ENCODE measurements around the gene WDFY2.
"Not testable (repeated sequence)": the region's sequence is repeated elsewhere in the genome, so short reads cannot be mapped to it uniquely, and the experiment has no call there.

The WDFY2 gene

DNA sequence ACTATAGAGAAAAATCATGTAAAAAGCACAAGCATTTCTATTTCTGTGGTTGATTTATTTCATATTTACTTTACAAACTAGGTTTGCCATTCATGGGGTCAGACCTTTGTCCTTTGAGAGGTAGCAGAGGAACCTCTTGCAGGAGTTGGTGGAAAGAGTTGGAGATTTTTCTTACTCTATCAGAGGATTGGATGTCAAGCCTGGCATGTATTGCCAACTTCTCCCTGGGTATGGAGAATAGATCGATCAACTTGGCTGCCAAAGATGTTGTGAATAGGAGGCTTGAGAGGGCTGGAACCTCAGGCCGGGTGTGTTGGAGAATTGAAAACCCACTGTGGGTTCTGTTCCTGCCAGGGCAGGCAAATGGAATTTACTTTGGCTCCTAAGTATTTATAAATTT lies 81.2 kb downstream of the WDFY2 start:
- DNase-seq (ENCODE audit: low read depth, low spot score), result no peak

DNA sequence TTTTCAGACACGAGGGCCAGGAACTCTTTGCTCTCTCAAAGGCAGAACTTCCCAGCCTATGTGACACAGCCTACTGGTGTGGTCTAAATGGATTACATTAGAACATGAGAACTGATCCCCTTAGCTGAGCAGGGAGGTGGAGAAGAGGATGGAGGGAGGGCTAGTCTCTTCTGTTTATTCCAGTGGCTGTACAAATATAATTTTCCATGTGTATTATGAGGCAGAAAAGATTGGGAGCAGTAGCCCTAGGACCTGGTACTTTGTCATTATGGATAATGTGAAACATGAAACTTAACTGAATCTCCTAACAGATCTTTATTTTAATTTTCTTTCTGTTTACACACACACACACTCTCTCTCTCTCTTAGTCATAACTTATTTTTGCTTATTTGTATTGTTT lies 82.1 kb downstream of the WDFY2 start:
- DNase-seq (ENCODE audit: low read depth, low spot score), result no peak

DNA sequence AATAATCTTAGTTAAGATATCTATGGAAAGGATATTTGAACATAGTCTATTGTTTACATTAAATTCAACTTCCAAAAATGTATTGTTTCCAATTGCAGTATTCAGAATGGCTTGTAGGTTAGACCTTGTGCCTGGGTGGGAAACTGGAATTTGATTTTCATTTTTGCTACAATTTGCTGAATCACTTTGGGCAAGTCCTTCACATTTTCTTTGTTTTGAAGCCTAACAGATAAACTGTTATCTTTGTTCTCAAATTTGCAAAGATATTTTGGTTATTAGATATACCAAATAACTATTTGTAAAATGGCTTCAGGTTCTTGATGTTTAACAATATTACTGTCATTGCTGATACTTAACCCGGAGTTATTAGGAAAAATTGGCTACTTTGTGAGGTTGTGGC lies 82.6 kb downstream of the WDFY2 start:
- no peak for DNase-seq (ENCODE audit: low read depth, low spot score)

DNA sequence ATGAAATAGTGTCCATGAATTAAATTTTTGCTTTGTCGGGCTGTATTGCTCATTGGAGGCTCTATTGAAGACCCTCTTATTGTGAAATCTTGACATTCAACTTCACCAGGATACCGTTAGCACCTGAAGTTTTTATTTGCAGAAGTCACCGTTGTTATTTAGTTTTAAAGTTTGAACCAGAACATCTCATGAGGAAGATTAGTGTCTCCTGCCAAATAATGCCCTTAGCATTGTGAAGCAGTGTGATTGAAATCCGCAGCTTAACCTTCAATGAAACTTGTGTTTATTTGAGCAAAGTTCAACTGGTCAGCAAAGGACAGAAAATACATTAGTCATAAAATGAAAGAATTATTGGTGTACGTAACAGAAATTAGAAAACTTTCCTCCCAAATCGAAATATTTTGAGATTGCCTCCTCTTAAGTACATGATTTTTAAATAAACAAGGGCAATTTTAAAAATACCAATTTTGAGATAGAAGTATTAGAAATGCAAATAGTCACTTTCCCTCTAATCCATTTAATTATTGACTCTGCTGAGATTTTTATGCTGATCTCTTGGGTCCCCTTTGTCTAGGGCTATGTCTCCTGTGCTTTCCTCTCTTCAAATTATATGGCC lies 84.4 kb downstream of the WDFY2 start:
- no peak for DNase-seq (ENCODE audit: low read depth, low spot score)

GRCh38 chr13:51673165-51673564 lies 88.9 kb downstream of the WDFY2 start:
- no peak for DNase-seq (ENCODE audit: low read depth, low spot score)

- DNase-seq (ENCODE audit: low read depth, low spot score), result no peak
Observed at GRCh38 chr13:51674276-51674675, 90.0 kb downstream of the WDFY2 start.

GRCh38 chr13:51675385-51675784 lies 91.1 kb downstream of the WDFY2 start:
- no peak for DNase-seq (ENCODE audit: low read depth, low spot score)

DNA sequence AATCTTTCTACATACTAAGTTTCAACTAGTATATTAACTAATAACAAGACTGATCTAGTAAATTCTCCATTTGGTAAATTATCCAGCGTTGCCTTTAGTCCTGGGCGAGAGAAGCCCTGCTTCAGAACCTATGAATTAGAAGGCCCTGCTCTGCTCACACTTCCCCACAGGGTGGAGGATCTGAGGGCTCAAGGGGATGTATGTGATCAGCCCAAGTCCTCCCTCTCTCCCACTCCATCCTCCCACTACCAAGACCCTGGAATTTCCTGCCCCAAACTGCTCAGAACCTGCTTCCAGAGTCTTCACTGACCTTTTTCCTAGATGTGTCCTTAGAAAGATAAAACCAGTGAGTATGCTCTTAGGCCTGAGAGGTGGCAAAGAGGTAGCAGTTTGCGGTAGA lies 91.6 kb downstream of the WDFY2 start:
- no peak for DNase-seq (ENCODE audit: low read depth, low spot score)

DNA sequence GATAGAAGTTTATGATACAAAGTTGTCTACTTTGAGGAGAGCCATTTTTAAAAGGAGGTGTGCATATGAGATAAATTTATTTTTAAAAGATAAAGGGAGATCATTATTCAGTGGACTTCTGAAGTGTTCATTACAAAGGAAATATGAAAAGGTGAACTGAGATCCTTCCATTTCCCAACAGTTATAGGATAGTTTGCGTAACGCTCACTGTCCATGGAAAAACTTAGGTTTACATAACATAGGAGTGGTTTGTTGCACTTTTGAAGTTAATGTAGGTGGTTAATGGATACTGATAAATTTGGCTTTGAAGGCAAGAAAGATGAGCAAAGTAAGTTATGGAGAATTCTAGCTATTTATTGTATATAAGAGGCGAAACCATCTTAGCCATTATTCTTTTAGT lies 92.5 kb downstream of the WDFY2 start:
- DNase-seq (ENCODE audit: low read depth, low spot score), result no peak

DNA sequence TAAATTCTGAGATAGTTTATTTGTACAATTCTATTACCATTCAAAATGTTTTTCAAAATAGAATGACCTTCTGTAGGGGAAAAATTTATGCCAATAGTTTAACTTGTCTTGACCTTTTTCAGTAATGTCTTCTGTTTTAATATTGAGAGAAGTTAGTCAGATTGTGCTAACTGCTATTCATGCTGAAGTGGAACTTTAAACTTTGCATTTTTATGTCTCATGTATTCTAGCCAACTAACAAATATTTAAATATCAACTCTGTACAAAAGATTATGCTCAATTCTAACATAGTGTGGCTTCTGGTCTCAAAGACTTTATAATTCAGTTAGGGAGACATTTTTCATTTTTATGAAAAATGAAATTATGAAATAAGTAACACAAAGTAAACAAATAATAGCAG lies 94.2 kb downstream of the WDFY2 start:
- DNase-seq (ENCODE audit: low read depth, low spot score), result no peak

DNA sequence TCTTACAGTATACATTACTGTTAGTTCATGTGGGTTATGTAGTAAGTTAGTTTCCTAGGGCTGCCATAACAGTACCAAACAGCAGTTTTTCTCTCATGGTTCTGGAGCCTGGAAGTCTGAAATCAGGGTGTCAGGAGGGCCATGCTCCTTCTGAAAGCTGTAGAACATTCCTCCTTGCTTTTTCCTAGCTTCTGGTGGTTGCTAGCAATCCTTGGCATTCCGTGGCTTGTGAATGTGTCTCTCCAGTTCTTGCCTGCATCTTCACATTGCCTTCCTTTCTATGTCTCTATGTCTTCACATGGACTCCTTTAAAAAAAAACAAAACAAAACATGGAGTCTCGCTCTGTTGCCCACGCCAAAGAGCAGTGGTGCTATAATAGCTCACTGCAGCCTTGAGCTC lies 95.4 kb downstream of the WDFY2 start:
- no peak for DNase-seq (ENCODE audit: low read depth, low spot score)

DNA sequence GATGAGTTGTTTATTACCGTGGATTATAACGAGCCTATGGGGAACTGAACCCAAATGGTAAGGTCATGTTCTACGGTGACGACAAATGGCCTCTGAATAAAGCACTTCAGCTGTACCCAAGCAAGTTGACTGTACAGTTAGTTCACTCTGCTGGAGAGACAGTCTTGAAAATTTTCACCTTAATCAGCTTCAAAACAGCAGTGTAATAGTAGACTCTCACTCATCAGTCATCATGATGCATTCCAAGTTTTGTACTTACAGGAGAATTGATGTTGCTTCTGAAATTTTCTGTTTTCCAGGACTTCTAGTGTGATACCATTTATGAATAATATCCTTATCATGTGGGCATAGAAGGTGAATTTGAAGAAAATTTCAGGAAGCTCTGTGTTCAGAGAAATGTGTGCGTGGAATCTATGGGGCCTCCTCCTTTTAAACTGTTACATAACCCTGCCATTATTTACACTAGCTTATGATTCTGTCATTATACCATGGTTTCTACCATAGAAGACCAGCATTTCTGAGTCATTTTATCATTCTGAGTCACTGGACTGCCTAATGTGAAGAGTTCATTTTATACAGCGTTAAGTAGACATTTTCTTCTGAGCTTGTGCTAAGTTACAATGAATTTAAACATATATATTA lies 96.9 kb downstream of the WDFY2 start:
- DNase-seq (ENCODE audit: low read depth, low spot score), result peak; percentile 15

GRCh38 chr13:51682686-51683085 lies 98.4 kb downstream of the WDFY2 start:
- DNase-seq (ENCODE audit: low read depth, low spot score), result no peak

- no peak for DNase-seq (ENCODE audit: low read depth, low spot score)
Observed at GRCh38 chr13:51683597-51683996, 99.3 kb downstream of the WDFY2 start.

DNA sequence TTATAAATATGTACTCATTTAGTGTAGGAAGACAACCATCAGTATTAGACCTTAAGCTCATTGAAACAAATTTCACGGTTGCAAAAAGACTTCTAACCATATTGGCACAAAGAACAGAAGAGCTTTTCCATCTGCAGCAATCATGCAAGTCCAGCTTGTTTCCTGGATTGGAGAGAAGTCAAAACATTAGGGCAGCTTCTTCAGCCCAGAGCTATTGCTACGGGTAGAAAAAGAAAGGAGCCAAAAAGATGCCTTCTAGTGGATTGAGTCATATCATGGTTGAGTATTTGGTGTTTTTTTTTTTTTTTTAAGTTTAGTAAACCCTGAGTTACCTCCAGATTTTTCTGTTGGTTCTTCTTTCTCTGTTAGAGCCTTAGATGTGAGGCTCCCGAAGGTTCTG lies 99.8 kb downstream of the WDFY2 start:
- DNase-seq (ENCODE audit: low read depth, low spot score), result no peak

GRCh38 chr13:51687947-51688714 lies 103.9 kb downstream of the WDFY2 start:
- no peak for DNase-seq (ENCODE audit: low read depth, low spot score)

DNA sequence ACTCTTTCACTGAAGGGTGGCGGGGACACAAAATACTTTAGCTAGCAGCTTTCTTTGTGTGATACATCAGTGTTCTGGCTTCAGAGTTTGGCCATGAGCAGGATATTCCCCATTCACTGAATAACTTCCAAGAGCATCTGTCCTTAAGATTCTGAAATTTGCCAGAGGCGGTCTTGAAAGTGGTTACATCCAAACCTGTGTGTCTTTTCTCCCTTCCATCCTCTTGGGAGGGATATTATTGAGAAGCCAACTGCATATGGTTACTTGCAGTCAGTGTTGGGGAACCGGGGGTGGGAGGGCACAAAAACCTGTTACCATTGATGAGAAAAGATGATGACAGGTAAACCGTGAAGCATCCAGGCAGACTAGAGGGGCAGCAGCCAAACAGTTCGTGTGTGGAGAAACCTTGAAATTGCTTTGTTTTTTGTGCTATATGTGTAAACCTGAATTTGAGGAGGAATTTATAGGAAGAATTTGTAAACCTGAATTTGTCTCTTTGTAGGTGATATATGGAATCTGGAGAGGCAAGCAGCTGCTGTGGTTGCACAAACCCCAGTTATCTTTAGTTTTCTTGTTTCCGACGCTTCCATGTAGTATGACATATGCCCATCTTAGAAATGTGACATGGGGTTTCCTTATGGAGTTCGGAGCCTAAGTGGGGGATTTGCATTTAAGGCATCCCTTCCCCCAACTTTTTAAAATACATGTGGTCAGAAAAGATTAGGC lies 104.8 kb downstream of the WDFY2 start:
- no peak for DNase-seq (ENCODE audit: low read depth, low spot score)

DNA sequence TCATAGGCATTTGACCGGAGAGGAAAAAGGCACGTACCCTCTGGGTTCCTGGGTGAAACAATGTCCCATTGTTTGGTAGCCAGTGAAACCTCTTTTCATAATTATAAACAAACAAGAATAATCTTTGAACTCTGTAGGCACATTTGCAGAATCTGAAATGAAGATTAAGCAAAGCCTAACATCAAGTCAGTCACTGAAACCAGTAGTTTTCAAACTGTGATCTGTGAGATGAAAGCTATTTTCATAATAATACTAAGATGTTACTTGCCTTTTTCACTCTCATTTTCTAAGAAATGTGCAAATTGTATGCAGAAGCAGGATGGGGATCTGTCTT lies 105.4 kb downstream of the WDFY2 start:
- no peak for DNase-seq (ENCODE audit: low read depth, low spot score)

DNA sequence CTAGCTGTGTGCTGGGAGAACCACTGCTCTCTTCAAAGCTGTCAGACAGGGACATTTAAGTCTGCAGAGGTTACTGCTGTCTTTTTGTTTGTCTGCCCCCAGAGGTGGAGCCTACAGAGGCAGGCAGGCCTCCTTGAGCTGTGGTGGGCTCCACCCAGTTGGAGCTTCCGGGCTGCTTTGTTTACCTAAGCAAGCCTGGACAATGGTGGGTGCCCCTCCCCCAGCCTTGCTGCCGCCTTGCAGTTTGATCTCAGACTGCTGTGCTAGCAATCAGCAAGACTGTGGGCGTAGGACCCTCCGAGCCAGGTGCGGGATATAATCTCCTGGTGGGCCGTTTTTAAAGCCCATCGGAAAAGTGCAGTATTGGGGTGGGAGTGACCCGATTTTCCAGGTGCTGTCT lies 111.4 kb downstream of the WDFY2 start:
- not testable (repeated sequence) for DNase-seq (ENCODE audit: low read depth, low spot score)

- DNase-seq (ENCODE audit: low read depth, low spot score), result peak; percentile 24
Observed at GRCh38 chr13:51697181-51697580, 112.9 kb downstream of the WDFY2 start.

- DNase-seq (ENCODE audit: low read depth, low spot score), result no peak
Observed at GRCh38 chr13:51697855-51698254, 113.6 kb downstream of the WDFY2 start.

DNA sequence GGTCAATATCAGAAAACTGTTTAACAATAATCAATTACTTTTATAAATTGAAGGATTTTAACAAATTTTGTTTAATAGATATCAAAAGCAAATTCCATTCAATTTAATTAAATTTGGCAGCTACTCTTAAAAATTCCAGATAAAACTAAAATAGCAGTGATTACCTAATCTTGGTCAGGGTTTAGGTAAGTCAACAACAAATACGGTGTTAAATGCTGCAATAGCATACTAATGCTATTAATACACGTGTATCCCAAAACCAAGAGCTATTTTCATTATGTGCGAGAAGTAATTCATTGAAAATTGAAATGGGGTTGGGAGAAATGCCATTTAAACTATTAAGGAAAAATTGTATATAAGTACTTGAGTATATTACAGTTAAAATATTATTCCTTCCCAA lies 114.1 kb downstream of the WDFY2 start:
- DNase-seq (ENCODE audit: low read depth, low spot score), result no peak
